ENCODE results near the gene DMRT2. TPM values are rescaled to one million over a fixed set of nuclear protein-coding genes. Genes with fewer than 3 reads are reported as not detected.

DMRT2 gene
- total RNA-seq, 1 experiment from 2014 or later = not detected

DNA sequence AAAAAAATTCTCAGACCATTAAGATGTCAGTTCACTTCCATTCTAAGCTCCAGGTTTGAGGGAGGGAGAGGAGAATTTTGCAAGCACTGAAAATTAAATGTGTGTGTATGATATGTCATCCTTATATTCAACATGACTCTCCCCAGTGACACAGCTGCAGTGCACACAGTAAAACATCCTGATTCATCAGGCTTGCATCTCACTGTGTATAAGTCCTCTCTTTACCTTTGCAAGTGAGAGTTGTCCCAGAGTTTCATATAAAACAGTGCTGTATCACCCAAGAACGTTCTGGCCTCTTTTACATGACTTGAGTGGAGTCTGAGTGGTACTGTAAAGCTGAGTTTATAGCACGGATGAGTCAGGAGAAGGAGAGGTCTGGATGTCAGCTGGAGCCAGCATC is 50.0 kb downstream of the DMRT2 start:
- intact Hi-C loops (cut with micrococcal nuclease; ENCODE audit: unreplicated experiment) = no loop called here

GRCh38 chr9:1100945-1101344 is 50.8 kb downstream of the DMRT2 start:
- no peaks in the 10 kb centered on the region for H3K9me2 ChIP-seq (ENCODE audit: insufficient read depth)
- ChIA-PET CTCF (no interaction called here), POLR2A (ENCODE audit: unreplicated experiment) (no interaction called here)
- no peaks in the 10 kb centered on the region for H3K9me3 ChIP-seq (ENCODE audit: insufficient read depth, low read depth)
- no peak for TF ChIP-seq CTCF (conservative IDR thresholded peaks at IDR 0.05)
- TF ChIP-seq EZH2 (IDR thresholded peaks at IDR 0.05; ENCODE audit: low read depth) = no peak
- intact Hi-C loops (cut with micrococcal nuclease; ENCODE audit: unreplicated experiment) = no loop called here
- H3K27me3 ChIP-seq (ENCODE audit: insufficient read depth, low read depth) = no peaks in the 10 kb centered on the region
- BruUV-seq (replicated peaks) = no TSS peak
- H4K20me1 ChIP-seq (ENCODE audit: insufficient read depth) = no peaks in the 10 kb centered on the region
- H3K4me3 ChIP-seq = no peak overlapping the region
- no peaks in the 10 kb centered on the region for H3K79me2 ChIP-seq (ENCODE audit: low read depth)
- H3K4me2 ChIP-seq = no peak overlapping the region
- no peaks in the 10 kb centered on the region for H3F3A ChIP-seq (ENCODE audit: insufficient read depth, low read depth)
- H3K4me1 ChIP-seq (replicated peaks; ENCODE audit: insufficient read depth) = no peaks in the 10 kb centered on the region
- DNase-seq = no peak
- no peak overlapping the region for H3K27ac ChIP-seq
- H3K36me3 ChIP-seq (ENCODE audit: low read depth) = no peaks in the 10 kb centered on the region
- H2AFZ ChIP-seq = no peak overlapping the region

More for the DNA sequence above, 50.0 kb downstream of the DMRT2 start:
- H3K4me1 ChIP-seq (replicated peaks; ENCODE audit: insufficient read depth) = no peaks in the 10 kb centered on the region
- TF ChIP-seq EZH2 (IDR thresholded peaks at IDR 0.05; ENCODE audit: low read depth) (no peak), CTCF (conservative IDR thresholded peaks at IDR 0.05) (no peak)
- H3K9me3 ChIP-seq (ENCODE audit: insufficient read depth, low read depth) = no peaks in the 10 kb centered on the region
- no peaks in the 10 kb centered on the region for H4K20me1 ChIP-seq (ENCODE audit: insufficient read depth)
- no peaks in the 10 kb centered on the region for H3K27me3 ChIP-seq (ENCODE audit: insufficient read depth, low read depth)
- no TSS peak for BruUV-seq (replicated peaks)
- no peak overlapping the region for H3K4me3 ChIP-seq
- H3K36me3 ChIP-seq (ENCODE audit: low read depth) = no peaks in the 10 kb centered on the region
- no peak overlapping the region for H3K27ac ChIP-seq
- H3F3A ChIP-seq (ENCODE audit: insufficient read depth, low read depth) = no peaks in the 10 kb centered on the region
- H3K4me2 ChIP-seq = no peak overlapping the region
- no peak for DNase-seq
- no peaks in the 10 kb centered on the region for H3K9me2 ChIP-seq (ENCODE audit: insufficient read depth)
- ChIA-PET POLR2A (ENCODE audit: unreplicated experiment) (no interaction called here), CTCF (no interaction called here)
- no peaks in the 10 kb centered on the region for H3K79me2 ChIP-seq (ENCODE audit: low read depth)
- H2AFZ ChIP-seq = no peak overlapping the region

GRCh38 chr9:1101846-1102641 is 51.9 kb downstream of the DMRT2 start:
- Histone ChIP-seq H3F3A (ENCODE audit: insufficient read depth, low read depth) (no peaks in the 10 kb centered on the region), H3K36me3 (ENCODE audit: low read depth) (no peaks in the 10 kb centered on the region), H3K4me2 (no peak overlapping the region), H3K4me3 (no peak overlapping the region), H3K9me2 (ENCODE audit: insufficient read depth) (no peaks in the 10 kb centered on the region), H3K4me1 (replicated peaks; ENCODE audit: insufficient read depth) (no peaks in the 10 kb centered on the region), H3K9me3 (ENCODE audit: insufficient read depth, low read depth) (no peaks in the 10 kb centered on the region), H3K27ac (no peak overlapping the region), H4K20me1 (ENCODE audit: insufficient read depth) (no peaks in the 10 kb centered on the region), H2AFZ (no peak overlapping the region), H3K79me2 (ENCODE audit: low read depth) (no peaks in the 10 kb centered on the region), H3K27me3 (ENCODE audit: insufficient read depth, low read depth) (no peaks in the 10 kb centered on the region)
- intact Hi-C loops (cut with micrococcal nuclease; ENCODE audit: unreplicated experiment) = no loop called here
- POLR2A ChIA-PET (ENCODE audit: unreplicated experiment) = no interaction called here
- TF ChIP-seq CTCF (conservative IDR thresholded peaks at IDR 0.05) (no peak), EZH2 (IDR thresholded peaks at IDR 0.05; ENCODE audit: low read depth) (no peak)
- BruUV-seq (replicated peaks) = no TSS peak
- CTCF ChIA-PET = no interaction called here
- DNase-seq = no peak
